Measurements from ENCODE around the gene PTPRK.

The PTPRK gene

GRCh38 chr6:127966616-127967015 lies 553.8 kb downstream of the PTPRK start:
- no peak overlapping the region for H3K27ac ChIP-seq (ENCODE audit: low read depth, low read length)
- no peaks in the 10 kb centered on the region for H3K27me3 ChIP-seq (ENCODE audit: control insufficient read depth, insufficient read depth, low read length)
- no peak overlapping the region for H3K4me3 ChIP-seq (ENCODE audit: low read length)
- H3K36me3 ChIP-seq (ENCODE audit: control insufficient read depth, insufficient read depth, low read length), result no peaks in the 10 kb centered on the region
- H3K9ac ChIP-seq (ENCODE audit: low read length), result no peak overlapping the region
- no peaks in the 10 kb centered on the region for H3K4me1 ChIP-seq (ENCODE audit: control insufficient read depth, insufficient read depth, low read length)

GRCh38 chr6:127963495-127963894 lies 556.9 kb downstream of the PTPRK start:
- H3K36me3 ChIP-seq (ENCODE audit: control insufficient read depth, insufficient read depth, low read length), result no peaks in the 10 kb centered on the region

GRCh38 chr6:127959869-127960268 lies 560.5 kb downstream of the PTPRK start:
- H3K9ac ChIP-seq (ENCODE audit: low read length), result no peak overlapping the region
- no peaks in the 10 kb centered on the region for H3K4me1 ChIP-seq (ENCODE audit: control insufficient read depth, insufficient read depth, low read length)
- H3K36me3 ChIP-seq (ENCODE audit: control insufficient read depth, insufficient read depth, low read length), result no peaks in the 10 kb centered on the region
- no peaks in the 10 kb centered on the region for H3K27me3 ChIP-seq (ENCODE audit: control insufficient read depth, insufficient read depth, low read length)
- no peak overlapping the region for H3K27ac ChIP-seq (ENCODE audit: low read depth, low read length)
- H3K4me3 ChIP-seq (ENCODE audit: low read length), result no peak overlapping the region

More at GRCh38 chr6:127963495-127963894, 556.9 kb downstream of the PTPRK start:
- Histone ChIP-seq H3K27ac (ENCODE audit: low read depth, low read length) (no peak overlapping the region), H3K4me1 (ENCODE audit: control insufficient read depth, insufficient read depth, low read length) (no peaks in the 10 kb centered on the region), H3K4me3 (ENCODE audit: low read length) (no peak overlapping the region), H3K9ac (ENCODE audit: low read length) (no peak overlapping the region), H3K27me3 (ENCODE audit: control insufficient read depth, insufficient read depth, low read length) (no peaks in the 10 kb centered on the region)

- H3K27ac ChIP-seq (ENCODE audit: low read depth, low read length), result no peak overlapping the region
- no peaks in the 10 kb centered on the region for H3K36me3 ChIP-seq (ENCODE audit: control insufficient read depth, insufficient read depth, low read length)
- no peaks in the 10 kb centered on the region for H3K27me3 ChIP-seq (ENCODE audit: control insufficient read depth, insufficient read depth, low read length)
These were observed 563.4 kb downstream of the PTPRK start for GRCh38 chr6:127956956-127957355.

DNA sequence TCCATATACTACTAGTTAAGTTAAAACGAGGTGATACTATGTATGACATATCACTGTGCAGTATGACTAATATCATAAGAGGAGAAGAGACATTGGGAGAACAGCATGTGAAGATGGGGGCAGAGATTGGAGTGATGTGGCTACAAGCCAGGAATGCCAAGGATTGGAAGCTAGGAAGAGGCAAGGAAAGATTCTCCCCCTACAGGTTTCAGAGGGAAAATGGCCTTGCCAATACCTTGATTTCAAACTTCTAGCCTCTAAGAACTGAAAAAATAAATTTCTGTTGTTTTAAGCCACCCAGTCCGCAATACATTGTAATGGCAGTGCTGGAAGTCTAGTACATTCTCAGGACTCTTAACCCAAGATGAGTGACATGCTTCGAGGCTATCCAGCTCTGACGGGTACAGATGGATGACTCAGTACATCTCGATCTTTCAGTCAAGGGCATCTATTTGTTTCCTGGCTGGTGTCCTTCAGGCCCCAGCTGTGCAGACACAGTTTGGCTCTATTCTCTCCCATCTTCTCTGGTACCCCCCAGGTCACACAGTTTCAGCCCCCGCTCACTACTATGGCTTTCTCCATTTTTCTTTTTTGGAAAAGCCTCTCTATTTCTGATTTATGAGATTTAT lies 564.0 kb downstream of the PTPRK start:
- Histone ChIP-seq H3K9ac (ENCODE audit: low read length) (no peak overlapping the region), H3K36me3 (ENCODE audit: control insufficient read depth, insufficient read depth, low read length) (no peaks in the 10 kb centered on the region), H3K4me3 (ENCODE audit: low read length) (no peak overlapping the region), H3K27ac (ENCODE audit: low read depth, low read length) (no peak overlapping the region), H3K4me1 (ENCODE audit: control insufficient read depth, insufficient read depth, low read length) (no peaks in the 10 kb centered on the region), H3K27me3 (ENCODE audit: control insufficient read depth, insufficient read depth, low read length) (no peaks in the 10 kb centered on the region)

More at GRCh38 chr6:127956956-127957355, 563.4 kb downstream of the PTPRK start:
- Histone ChIP-seq H3K9ac (ENCODE audit: low read length) (no peak overlapping the region), H3K4me1 (ENCODE audit: control insufficient read depth, insufficient read depth, low read length) (no peaks in the 10 kb centered on the region), H3K4me3 (ENCODE audit: low read length) (no peak overlapping the region)

DNA sequence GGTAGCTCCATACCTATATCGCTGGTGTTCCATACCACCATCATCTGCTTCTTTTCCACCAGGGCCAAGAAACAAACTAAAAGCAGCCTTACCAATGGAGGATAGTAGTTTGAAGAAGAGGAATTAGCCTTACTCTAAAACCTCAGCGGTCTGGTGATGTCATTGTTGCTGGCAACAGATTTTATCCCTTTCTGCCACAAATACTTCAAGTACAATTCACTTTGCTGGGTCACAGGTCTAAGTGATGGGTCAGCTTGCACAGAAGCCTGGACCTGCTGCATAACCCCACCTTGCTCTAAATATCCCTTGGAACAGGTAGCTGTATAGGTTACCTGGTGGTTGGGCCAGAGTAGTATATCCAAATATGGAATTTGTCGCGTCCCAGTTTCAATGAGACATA lies 566.3 kb downstream of the PTPRK start:
- H3K4me3 ChIP-seq (ENCODE audit: low read length), result no peak overlapping the region
- H3K27me3 ChIP-seq (ENCODE audit: control insufficient read depth, insufficient read depth, low read length), result no peaks in the 10 kb centered on the region
- H3K36me3 ChIP-seq (ENCODE audit: control insufficient read depth, insufficient read depth, low read length), result no peaks in the 10 kb centered on the region
- H3K4me1 ChIP-seq (ENCODE audit: control insufficient read depth, insufficient read depth, low read length), result no peaks in the 10 kb centered on the region
- H3K27ac ChIP-seq (ENCODE audit: low read depth, low read length), result no peak overlapping the region
- no peak overlapping the region for H3K9ac ChIP-seq (ENCODE audit: low read length)

DNA sequence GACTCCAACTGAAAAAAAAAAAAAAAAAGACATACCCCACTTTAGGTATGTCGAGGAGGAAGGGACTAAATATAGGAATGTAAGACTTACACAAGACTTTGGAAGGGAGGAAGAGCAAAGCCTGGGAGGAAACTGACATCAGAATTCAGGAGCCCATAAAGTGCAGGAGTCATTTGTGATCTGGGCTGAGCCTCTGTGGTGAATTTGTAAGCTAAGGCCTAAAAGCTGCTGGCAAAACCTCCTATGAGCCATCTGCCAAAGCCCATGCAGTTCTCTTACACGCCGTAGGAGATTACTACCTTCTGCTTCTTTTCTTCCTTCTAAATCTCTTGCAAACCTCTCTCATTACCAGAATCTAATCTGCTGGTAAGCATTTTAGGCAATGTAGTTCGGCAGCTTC lies 567.6 kb downstream of the PTPRK start:
- no peak overlapping the region for H3K27ac ChIP-seq (ENCODE audit: low read depth, low read length)
- no peaks in the 10 kb centered on the region for H3K27me3 ChIP-seq (ENCODE audit: control insufficient read depth, insufficient read depth, low read length)
- H3K36me3 ChIP-seq (ENCODE audit: control insufficient read depth, insufficient read depth, low read length), result no peaks in the 10 kb centered on the region
- no peak overlapping the region for H3K9ac ChIP-seq (ENCODE audit: low read length)
- H3K4me1 ChIP-seq (ENCODE audit: control insufficient read depth, insufficient read depth, low read length), result no peaks in the 10 kb centered on the region
- no peak overlapping the region for H3K4me3 ChIP-seq (ENCODE audit: low read length)

- no peak overlapping the region for H3K4me3 ChIP-seq (ENCODE audit: low read length)
- no peaks in the 10 kb centered on the region for H3K27me3 ChIP-seq (ENCODE audit: control insufficient read depth, insufficient read depth, low read length)
- H3K9ac ChIP-seq (ENCODE audit: low read length), result no peak overlapping the region
- H3K4me1 ChIP-seq (ENCODE audit: control insufficient read depth, insufficient read depth, low read length), result no peaks in the 10 kb centered on the region
- H3K36me3 ChIP-seq (ENCODE audit: control insufficient read depth, insufficient read depth, low read length), result no peaks in the 10 kb centered on the region
- H3K27ac ChIP-seq (ENCODE audit: low read depth, low read length), result no peak overlapping the region
These were observed 568.2 kb downstream of the PTPRK start for GRCh38 chr6:127952176-127952575.

DNA sequence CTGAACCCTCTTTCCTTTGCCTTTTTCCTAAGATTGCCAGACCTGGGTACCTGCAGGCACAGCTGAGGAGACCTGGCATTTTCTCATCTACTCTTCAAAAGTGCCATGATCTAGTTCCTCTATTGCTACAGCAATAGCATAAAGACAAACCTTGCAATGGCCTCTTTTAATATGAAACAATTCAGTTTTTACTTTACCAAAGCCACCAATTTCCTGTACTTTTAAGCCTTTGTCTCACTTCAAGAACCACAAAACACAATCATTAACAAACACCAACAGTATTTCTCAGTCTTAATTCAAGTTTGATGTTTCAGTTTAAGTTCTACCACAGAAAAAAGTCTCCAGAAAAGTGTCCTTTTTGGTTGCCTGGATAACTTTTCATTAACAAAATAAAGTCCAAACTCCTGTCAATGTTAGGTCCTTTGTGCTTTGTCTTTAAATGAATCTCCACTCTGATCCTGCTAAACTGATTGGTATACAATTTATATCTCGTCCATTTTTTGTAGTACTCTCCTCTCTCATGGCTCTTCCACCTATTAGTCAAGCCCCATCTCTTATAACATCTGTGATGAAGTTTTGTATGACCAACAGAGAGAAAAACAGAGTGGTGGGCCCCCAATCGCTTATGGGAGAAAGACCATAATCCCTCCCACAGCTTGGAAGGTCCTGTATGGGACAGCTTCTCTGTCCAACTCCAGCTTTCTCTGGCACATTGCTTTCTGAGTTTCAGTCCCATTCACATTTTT lies 569.1 kb downstream of the PTPRK start:
- no peak overlapping the region for H3K27ac ChIP-seq (ENCODE audit: low read depth, low read length)
- H3K4me3 ChIP-seq (ENCODE audit: low read length), result no peak overlapping the region
- no peaks in the 10 kb centered on the region for H3K36me3 ChIP-seq (ENCODE audit: control insufficient read depth, insufficient read depth, low read length)
- H3K4me1 ChIP-seq (ENCODE audit: control insufficient read depth, insufficient read depth, low read length), result no peaks in the 10 kb centered on the region
- H3K27me3 ChIP-seq (ENCODE audit: control insufficient read depth, insufficient read depth, low read length), result no peaks in the 10 kb centered on the region
- no peak overlapping the region for H3K9ac ChIP-seq (ENCODE audit: low read length)

- Histone ChIP-seq H3K4me1 (ENCODE audit: control insufficient read depth, insufficient read depth, low read length) (no peaks in the 10 kb centered on the region), H3K36me3 (ENCODE audit: control insufficient read depth, insufficient read depth, low read length) (no peaks in the 10 kb centered on the region), H3K27me3 (ENCODE audit: control insufficient read depth, insufficient read depth, low read length) (no peaks in the 10 kb centered on the region), H3K9ac (ENCODE audit: low read length) (no peak overlapping the region), H3K27ac (ENCODE audit: low read depth, low read length) (no peak overlapping the region), H3K4me3 (ENCODE audit: low read length) (no peak overlapping the region)
These were observed 569.7 kb downstream of the PTPRK start for GRCh38 chr6:127950566-127951145.

GRCh38 chr6:127949251-127949650 lies 571.1 kb downstream of the PTPRK start:
- Histone ChIP-seq H3K9ac (ENCODE audit: low read length) (no peak overlapping the region), H3K36me3 (ENCODE audit: control insufficient read depth, insufficient read depth, low read length) (no peaks in the 10 kb centered on the region), H3K27me3 (ENCODE audit: control insufficient read depth, insufficient read depth, low read length) (no peaks in the 10 kb centered on the region), H3K4me3 (ENCODE audit: low read length) (no peak overlapping the region), H3K27ac (ENCODE audit: low read depth, low read length) (no peak overlapping the region), H3K4me1 (ENCODE audit: control insufficient read depth, insufficient read depth, low read length) (no peaks in the 10 kb centered on the region)

DNA sequence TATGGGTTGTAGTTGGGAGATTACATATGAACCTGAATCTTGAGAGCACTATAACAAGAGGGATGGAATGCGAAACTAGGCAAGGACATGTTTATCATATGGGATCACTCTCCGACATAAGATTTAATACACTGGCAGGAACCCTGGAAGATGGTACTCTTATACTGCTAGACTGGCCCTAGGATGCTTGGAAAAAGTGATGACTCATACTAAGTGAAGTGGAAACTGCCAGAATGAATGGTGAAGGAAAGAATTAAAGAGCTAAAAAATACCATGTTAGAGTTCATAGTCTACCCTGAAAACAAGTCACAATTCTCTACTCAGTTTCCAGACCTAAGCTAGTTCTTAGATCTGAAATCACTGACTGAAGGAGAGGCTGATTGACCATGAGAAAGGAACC lies 574.0 kb downstream of the PTPRK start:
- H3K4me3 ChIP-seq (ENCODE audit: low read length), result no peak overlapping the region
- no peaks in the 10 kb centered on the region for H3K27me3 ChIP-seq (ENCODE audit: control insufficient read depth, insufficient read depth, low read length)
- no peak overlapping the region for H3K9ac ChIP-seq (ENCODE audit: low read length)
- H3K27ac ChIP-seq (ENCODE audit: low read depth, low read length), result no peak overlapping the region
- H3K4me1 ChIP-seq (ENCODE audit: control insufficient read depth, insufficient read depth, low read length), result no peaks in the 10 kb centered on the region
- no peaks in the 10 kb centered on the region for H3K36me3 ChIP-seq (ENCODE audit: control insufficient read depth, insufficient read depth, low read length)
